C1 segment of cervical spinal cord (tissue), 14 donors: ENCODE results near the gene AHCYL2.
A peak's percentile ranks its signal among the peaks of the same experiment; 100 is the strongest.
"Not testable (repeated sequence)": the region's sequence is repeated elsewhere in the genome, so short reads cannot be mapped to it uniquely, and the experiment has no call there.

ENCODE experiments used
- DNase-seq, 14 donors: peaks; one replicate each; lab custom pipeline; 2025; lab: John Stamatoyannopoulos, UW

AHCYL2 gene

DNA sequence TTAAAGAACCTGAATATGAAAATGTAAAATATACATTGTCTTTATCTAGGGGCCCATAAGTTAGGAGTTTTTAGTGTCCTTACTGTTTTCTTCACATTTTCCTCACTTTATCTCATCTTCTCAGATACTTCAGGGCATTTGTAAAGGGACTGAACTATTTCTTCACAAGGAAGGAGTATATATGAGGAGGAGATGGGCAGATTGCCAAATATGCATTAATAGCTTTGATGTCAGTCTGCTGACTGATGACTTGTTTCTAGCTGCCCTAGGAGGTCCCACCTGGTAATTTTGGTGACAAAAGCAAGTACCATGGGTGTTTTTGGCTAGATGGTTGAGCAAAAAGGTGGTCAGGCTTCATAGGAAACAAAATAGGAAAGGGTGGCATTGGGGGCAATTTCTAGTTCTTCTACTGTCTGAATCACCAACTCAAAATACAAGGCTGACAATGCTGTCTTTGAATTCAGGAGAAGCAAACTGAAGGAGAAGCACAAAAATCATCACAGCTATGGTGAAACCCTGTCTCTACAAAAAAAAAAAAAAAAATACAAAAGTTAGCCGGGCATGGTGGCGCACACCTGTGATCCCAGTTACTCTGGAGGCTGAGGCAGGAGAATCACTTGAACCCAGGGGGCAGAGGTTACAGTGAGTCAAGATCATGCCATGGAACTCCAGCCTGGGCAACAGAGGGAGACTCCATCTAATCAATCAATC is 199.0 kb downstream of the AHCYL2 start:
- DNase-seq: no peak

DNA sequence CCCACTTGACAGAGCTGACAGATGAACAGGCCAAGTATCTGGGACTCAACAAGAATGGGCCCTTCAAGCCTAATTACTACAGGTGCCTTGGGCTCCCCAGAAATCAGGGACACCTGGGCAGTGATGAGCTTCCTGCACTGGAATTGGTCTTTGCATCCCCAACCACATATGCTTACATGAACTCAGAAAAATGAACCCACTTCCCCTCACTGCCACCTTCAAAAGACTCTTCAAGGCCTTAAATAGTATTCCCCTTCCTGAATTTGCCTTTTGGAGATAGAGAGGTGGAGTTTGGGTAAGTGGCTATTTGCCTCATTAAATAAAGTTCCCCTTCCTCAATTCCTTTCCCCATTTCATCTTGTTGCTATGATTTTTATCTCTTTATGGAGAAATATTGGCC is 201.7 kb downstream of the AHCYL2 start:
- DNase-seq: no peak

DNA sequence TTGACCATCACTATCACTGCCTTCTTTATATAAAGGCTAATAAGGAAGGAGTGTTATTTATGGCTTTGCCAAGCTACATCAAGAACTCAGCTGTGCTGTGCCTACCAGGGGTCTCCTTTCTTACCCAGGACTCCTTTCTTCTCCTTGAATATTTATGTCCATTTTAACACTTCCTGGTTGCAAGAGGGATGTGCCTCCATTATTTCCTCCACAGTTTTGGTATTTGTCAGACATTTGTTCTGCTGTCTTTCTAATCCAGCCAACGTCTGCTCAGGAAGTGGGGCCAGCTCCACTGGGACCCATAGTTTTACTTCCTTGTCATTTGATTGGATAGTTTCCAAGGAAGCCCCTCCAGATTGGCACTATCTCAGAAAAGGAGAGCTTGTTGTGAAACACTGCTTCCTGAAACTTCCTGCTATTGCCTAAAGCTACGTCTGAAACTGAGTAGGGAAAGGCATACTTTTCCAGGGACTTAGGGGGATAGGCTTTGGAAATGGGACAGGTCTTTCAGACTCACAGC is 202.8 kb downstream of the AHCYL2 start:
- no peak for DNase-seq

DNA sequence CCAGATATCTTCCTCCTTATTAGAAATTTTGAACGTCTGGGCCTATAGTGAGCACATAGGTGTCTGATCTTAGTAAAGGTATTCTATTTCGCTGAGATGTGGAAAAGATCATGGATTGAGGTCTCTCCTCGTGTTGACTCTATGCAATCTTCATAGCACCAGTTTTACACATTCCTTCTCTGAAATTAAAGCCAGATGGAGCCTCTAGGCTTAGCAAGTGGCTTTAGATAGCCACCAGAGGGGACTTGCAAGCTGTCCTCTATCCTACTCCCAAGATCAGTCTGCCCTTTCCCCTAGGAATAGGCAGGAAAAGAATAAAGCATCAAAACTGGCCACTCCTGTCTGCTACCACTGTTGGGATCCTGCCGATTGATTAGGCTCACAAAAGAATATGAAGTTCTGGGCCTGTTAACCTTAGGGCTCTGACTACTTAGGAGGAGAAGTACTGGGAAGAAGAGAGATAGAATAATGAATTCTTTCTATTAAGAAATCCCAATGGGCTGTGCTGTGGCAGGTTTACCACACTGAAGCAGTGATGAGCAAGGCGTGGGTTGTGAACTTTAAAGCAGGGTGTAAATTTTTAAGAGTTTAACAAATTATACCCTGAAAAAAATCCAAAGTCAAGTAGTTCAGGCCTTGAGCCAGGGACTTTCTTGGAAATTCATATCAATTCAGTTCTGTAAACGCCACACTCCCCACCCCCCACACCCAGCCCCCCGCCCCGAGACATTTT is 207.2 kb downstream of the AHCYL2 start:
- no peak for DNase-seq

DNA sequence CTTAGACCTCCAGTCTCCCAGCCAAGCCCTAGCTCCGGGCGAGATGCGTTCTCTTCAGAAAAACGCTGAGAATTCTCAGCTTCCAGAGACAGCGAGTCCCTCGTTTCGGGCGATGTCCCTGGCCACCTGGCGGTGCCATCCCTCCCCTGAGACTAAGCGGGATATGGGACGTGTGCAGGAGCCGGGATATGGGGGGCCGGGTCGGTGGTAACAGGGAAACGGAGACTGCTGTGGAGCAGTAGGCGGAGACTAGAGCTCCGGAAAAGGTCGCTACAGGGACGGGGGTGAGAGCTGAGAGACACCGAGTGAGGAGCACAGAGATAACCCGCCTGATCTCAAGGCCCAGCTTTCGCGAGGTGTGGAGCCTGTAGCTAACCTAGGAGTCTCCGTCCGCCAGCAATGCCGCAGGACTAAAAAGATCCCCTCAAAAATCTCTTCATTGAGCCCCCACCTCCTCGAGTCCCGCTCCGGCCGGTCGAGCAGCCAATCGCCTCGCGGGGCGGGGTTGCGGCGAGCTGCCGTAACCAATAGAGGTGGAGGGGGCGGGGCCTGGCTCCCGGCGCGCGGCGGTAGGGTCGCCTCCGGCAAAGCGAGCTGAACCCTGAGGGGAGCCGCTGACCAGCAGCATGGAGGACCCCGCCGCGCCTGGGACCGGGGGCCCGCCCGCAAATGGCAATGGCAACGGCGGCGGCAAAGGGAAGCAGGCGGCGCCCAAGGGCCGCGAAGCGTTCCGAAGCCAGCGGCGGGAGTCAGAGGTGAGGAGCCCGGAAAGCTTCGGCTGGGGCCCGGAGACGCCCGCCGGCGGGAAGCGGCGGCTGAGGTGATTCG is 209.2 kb downstream of the AHCYL2 start, which contains the start of gene STRIP2:
STRIP2 (plus strand) TSS at position 586 of the 828 bp plus-strand sequence; CDS start at position 627, 41 bp downstream.
- peak; percentile 56 to 93 (median 84) for DNase-seq

DNA sequence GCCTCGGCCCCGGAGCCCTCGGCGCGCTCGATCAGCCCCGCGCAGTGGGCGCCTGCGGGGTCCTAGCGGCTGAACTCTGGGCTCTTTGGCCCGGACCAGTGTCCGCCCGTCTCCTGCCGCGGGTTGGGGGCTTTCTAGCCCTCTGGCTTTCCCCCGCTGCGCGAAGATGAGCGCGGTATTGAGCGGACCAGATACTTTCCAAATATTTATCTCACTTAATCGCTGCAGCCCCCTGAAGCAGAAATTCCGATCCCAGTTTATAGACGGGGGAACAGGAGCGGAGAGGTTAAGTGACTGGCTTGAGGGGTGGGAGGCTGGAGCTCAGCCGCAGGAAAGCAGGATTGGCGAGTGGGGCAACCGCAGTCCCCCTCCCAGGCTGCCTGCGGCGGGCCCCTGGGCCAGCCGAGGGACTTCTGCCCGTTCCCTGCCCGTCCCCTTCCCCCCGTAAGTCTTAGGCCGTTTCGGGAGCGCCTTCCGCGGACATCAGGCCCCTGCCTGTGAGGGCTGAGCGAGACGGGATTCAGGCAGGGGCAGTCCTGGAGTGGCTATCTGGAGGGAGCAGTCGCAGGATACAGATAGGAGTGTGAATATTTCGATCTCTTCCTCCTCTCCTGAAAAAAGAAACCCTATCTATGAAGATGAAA is 210.0 kb downstream of the AHCYL2 start:
- peak in 2 of 14 donors; percentile 12 to 20 for DNase-seq

DNA sequence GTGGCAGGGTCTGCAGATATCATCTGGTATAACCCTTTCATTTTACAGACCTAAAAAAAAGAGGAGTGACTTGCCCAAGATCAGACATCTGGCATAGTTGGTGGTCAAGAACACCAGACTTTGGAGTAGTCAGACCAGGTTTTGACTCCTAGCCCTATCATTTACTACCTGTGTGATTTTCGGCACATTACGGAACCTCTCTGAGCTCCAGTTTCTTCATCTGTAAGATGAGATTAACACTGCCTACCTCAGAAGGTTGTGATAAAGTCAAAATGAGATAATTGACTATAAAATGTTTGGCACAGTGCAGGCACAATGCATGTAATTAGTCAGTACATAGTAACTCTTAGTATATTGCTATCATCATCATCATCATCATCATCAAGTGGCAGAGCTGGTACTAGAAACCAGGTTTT is 210.6 kb downstream of the AHCYL2 start:
- no peak for DNase-seq

DNA sequence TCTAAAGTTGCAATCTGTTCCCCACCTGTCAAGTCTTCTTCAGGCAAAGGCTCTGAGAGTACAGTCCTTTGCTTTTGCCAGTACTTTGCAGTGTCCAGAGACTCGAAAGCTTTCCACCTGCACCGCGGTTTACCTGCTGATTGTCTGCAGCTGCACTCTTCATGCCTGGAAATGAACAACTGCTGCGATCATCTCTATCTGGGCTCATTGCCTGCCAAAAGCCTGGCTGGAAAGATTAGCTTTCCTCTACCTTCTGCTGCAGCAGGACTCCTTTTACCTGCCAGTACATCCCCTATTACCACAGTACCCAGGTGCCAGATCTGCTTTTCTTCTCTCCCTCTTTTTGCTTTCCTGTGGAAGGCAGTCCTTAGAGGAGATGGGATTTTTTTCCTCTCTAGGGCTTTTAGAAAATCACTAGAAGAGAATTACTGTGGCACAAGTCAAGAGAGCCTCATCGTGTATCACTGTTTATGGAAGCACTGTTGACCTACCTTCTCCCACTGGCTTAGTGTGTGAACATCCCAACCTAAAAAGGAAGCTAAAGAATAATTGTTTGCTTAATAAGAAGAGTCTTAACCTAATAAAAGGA is 211.6 kb downstream of the AHCYL2 start:
- DNase-seq: peak in 1 of 14 donors; percentile 84

DNA sequence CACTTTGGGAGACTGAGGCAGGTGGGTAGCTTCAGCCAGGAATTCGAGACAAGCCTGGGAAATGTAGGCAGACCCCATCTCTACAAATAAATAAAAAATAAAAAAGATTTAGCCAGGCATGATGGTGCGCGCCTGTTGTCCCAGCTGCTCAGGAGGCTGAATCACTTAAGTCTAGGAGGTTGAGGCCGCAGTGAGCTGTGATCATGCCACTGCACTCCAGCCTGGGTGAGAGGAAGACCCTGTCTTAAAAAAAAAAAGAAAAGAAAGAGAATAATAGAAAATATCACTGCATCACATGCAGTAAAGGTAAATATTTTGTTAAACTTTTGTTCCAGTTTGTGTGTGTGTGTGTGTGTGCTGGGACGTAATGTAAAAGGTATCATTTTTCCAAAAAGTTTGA is 212.4 kb downstream of the AHCYL2 start:
- DNase-seq: no peak

DNA sequence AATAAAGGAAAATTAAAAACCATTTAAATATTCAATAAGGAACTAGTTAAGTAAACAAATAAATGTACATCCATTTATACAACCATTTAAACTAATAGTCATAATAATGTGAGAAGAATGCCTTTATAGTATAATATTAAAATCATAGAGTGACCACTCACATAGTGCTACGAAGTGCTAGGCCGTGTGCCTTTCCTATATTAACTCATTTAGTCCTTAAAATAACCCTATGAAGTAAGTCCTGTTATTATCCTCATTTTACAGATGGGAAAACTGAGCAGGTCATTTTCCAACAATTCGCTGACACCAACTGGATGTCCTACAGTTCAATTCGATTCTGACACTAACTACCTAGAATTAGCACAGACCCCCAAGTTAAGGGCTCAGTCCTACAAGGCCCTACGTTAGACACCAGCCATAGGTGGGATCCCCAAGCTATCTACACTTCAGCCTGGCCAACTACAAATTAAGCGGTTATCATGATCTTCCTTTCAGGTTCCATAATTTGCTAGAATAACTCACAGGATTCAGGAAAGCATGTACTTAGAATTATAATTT is 213.5 kb downstream of the AHCYL2 start:
- DNase-seq: no peak

DNA sequence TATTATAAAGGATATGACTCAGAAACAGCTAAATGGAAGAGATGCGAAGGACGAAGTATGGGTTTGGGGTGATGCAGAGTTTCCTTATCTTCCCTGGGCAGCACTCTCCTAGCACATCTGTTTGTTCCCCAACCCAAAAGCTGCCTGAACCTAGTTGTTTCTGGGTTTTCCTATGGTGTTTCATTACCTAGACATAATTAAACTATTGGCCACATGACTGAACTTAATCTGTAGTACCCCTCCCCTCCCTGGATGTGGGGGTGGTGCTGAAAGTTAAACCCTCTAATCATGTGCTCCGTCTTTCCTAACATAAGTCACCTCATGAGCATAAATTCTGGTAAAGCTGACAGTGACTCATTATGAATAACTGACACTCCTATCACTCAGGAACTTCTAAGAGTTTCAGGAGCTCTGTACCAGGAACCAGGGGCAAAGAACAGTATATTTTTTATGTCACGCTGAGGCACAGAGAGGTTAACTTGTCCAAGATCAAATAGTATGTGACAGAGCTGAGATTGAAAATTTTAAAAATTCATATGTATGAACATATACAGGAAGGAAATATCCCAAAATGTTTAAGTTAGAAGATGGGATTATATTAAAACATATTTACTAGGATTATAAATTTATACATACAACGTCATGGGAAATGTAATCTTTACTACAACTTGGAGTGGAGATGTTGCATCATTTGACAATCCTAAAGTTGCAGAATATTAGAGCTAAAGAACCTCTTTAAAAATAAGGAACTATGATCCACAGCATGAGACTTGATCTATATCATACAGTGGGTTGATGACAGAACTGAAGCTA is 214.2 kb downstream of the AHCYL2 start:
- no peak for DNase-seq

DNA sequence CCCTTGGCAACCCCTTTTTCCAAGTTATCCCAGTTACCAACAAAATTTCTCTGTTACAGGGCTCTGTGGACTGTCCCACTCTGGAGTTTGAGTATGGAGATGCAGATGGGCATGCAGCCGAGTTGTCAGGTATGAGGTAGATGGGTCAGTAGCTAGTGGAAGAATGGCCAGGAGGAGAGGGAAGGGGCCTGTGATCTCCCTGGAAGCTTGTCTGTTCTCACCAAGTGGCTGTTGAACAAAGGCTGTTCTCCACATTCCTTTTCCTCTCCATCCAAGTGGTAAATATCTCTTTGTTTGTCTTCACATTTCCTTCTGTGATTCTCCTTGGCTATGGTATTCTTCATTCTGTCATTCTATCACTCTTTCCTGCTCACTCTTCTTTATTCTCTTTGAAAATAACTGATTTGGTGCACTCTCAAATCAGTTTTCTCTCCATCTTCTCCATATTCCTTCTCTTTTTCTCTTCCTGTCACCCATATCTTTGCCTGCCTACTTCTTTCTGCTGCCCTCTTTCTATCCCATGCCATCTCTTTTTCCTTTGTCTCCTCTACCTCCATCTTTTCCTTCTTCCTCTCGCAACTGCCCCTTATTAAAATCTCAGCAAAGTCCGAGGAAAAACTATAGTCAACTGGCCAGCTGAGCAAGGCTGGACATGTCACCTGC is 215.3 kb downstream of the AHCYL2 start:
- no peak for DNase-seq

DNA sequence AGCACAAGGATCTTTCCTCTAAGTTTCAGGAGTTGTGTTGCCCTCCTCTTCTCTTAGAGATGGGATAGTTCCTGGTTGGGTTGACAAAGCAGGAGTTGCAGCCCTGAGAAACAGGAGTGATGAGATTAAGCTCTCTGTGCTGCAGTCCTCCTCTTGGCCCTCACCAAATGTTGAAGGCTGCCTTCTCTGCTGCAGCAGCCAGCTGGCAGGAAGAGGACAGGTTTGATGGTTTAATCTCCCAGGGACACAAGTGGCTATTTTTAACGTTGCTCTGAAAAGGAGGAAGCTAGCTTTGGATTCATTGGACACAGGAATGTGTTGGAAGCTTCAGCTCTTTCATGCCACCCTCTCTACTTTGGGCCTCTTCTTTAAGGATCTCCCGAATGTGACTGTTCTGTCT is 218.8 kb downstream of the AHCYL2 start:
- peak in 1 of 14 donors; percentile 95 for DNase-seq

DNA sequence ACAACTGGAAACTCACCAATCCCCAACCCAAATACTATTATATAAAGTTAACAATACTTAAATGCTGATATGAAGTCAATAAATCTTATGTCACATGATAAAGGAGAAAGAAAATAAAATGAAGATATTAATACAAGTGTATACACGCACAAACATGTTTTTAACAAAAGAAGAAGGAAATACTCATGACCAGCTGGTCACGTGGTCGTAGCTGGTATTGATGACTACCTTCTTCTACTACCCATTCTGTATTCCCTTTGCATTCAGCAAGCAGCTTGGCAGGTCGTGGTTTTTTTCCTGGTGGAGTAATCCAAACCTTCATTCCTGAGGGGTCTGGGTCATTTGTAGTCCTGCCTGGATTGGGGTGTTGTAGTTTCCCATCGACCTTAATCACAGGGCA is 219.9 kb downstream of the AHCYL2 start:
- not testable (repeated sequence) for DNase-seq

DNA sequence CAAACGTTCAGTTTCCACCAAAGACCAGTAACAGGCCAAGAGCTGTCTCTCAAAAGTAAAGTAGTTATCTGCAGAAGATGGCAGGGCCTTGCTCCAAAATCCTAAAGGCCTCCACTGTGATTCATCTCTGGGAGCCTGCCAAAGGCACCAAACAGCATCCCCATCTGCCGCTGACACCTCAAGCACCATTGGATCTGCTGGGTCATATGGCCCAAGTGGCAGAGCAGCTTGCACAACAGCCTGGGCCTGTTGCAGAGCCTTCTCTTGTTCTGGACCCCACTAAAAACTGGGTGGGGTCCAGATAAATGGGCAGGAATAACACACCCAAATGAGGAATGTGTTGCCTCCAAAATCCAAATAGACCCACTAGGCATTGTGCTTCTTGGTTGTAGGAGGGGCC is 222.1 kb downstream of the AHCYL2 start:
- not testable (repeated sequence) for DNase-seq

DNA sequence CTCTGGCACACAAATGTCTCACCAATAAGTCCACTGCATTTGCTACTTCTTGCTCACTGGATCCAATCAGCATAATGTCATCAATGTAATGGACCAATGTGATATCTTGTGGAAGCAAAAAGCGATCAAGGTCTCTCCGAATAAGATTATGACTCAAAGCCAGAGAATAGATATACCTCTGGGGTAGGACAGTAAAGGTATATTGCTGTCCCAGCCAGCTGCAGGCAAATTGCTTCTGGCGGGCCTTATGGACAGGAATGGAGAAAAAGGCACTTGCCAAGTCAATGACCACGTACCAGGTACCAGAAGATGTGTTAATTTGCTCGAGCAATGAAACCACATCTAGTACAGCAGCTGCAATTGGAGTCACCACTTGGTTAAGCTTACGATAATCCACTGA is 222.6 kb downstream of the AHCYL2 start:
- DNase-seq: not testable (repeated sequence)

DNA sequence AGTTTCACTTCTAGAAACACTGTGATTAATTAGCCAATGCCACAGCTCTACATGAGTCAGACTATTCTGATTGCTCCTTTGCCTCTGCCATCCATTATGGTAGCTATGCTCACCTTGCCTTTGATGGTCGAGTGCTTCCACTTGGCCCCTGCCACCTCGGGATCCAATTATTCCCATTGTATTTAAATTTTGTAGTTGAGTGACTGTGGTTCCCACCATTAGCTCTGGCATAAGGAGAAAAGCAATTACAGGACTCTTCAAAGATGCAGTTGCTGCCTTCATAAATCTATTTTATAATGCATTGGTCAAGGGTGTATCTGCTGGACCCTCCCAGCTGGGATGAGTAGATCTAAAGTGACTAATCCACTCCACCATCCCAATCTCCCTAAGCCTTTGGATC is 223.8 kb downstream of the AHCYL2 start:
- DNase-seq: not testable (repeated sequence)

DNA sequence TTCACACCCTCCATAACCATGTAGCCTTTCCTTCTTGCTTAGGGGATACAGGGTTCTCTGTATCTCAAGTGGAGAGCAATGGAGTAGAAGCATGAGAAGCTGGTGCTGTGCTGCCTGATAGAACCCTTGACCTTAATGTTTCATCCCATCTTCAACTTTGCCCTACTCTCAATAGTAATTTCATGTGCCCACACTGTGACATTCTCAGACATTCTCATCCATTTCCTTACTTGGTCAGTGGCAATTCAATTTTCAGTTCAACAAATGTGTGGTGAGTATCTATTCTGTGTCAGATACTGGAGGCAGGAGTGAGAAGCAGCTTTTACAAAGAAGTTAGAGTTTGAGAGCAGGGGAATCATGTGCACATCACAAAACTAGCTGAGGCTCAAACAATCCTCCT is 225.5 kb downstream of the AHCYL2 start:
- DNase-seq: no peak

DNA sequence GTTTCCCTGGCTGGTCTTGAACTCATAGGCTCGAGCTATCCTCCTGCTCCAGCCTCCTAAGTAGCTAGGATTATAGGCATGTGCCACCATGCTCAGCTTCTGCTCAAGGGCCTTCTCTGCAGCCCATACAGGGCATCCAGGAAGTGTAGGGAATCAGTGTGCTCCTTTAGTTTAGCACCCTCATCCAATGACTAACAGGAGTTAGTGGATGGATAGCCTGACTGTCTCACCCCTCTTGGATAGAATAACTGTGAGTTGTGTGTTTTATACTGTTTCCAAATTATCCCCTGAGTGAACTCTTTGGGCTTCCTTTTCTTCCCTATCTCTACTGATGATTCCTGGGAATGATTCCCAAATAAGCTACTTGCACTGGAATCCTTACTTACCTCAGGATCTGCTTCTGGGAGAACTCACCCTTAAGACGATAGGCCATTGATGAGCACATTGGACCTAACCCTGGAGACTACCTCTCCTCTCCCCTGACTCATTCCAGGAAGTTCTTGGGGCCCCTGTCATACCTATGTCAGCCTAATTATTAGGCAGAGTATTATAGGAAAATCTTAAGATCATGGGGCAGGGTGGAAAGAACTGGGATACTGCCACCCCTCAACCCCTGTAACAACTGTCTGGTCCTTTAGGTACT is 227.9 kb downstream of the AHCYL2 start:
- no peak for DNase-seq
